DND-41 (cell line): ENCODE measurements around the gene GNB3.
A peak's percentile ranks its signal among the peaks of the same experiment; 100 is the strongest.

Experiments
- ATAC-seq: fragments of 200-7000 bp; cut with Tn5 transposase; 3 replicates; pipeline ENCODE4 v1.9.1; 2021; ENCODE audit warnings: low read depth; ENCODE audit not compliant: insufficient read depth
- DNase-seq: peaks from one replicate; pipeline ENCODE4 v3.0.0-alpha.2; 2020
- H2AFZ ChIP-seq: 2 replicates; pipeline ENCODE4 v1.6.0; 2012; ENCODE audit warnings: low read depth, low read length
- H3K27ac ChIP-seq: 2 replicates; pipeline ENCODE4 v1.5.1; 2012; ENCODE audit warnings: low read length, inconsistent platforms
- H3K27me3 ChIP-seq: fragments of 200-600 bp; sonication (generic); 2 replicates; pipeline ENCODE4 v1.6.0; 2012; ENCODE audit warnings: low read length, mild to moderate bottlenecking, inconsistent platforms; ENCODE audit not compliant: insufficient read depth, poor library complexity
- H3K36me3 ChIP-seq: 2 replicates; pipeline ENCODE4 v1.5.1; 2012; ENCODE audit warnings: low read length, inconsistent platforms; ENCODE audit not compliant: insufficient read depth
- H3K4me1 ChIP-seq: 2 replicates; pipeline ENCODE4 v1.5.1; 2012; ENCODE audit warnings: mild to moderate bottlenecking, low read length; ENCODE audit not compliant: insufficient read depth
- H3K4me2 ChIP-seq: 2 replicates; pipeline ENCODE4 v1.6.0; 2012; ENCODE audit warnings: mild to moderate bottlenecking, moderate library complexity, low read length, inconsistent platforms; ENCODE audit not compliant: insufficient read depth
- H3K4me3 ChIP-seq, 2 experiments: fragments of 200-600 bp in 1 of 2; shearing (Covaris generic) in 1 of 2; 2 replicates each; pipeline ENCODE4 v1.5.1; 2012 to 2016; ENCODE audit warnings: inconsistent platforms in 2 of 2, low read length in 2 of 2, mild to moderate bottlenecking in 2 of 2, low read depth in 1 of 2, moderate library complexity in 1 of 2
- H3K79me2 ChIP-seq: 2 replicates; pipeline ENCODE4 v1.6.0; 2012; ENCODE audit warnings: low read length, inconsistent platforms; ENCODE audit not compliant: insufficient read depth
- H3K9ac ChIP-seq: 2 replicates; pipeline ENCODE4 v1.6.0; 2012; ENCODE audit warnings: low read depth, mild to moderate bottlenecking, inconsistent platforms, low read length, moderate library complexity
- H3K9me3 ChIP-seq: 2 replicates; pipeline ENCODE4 v1.5.1; 2012; ENCODE audit warnings: low read length, moderate library complexity, mild to moderate bottlenecking, inconsistent platforms; ENCODE audit not compliant: insufficient read depth, severe bottlenecking
- H4K20me1 ChIP-seq: 2 replicates; pipeline ENCODE4 v1.6.0; 2012; ENCODE audit warnings: low read length; ENCODE audit not compliant: insufficient read depth
- CTCF ChIP-seq: IDR thresholded peaks from 2 replicates; pipeline ENCODE4 v1.5.1; 2012; ENCODE audit warnings: borderline replicate concordance, low read length, moderate library complexity, mild to moderate bottlenecking; ENCODE audit not compliant: poor library complexity, severe bottlenecking; ENCODE audit errors: extremely low read depth
- EZH2 ChIP-seq: IDR thresholded peaks from 3 replicates; pipeline ENCODE4 v1.6.1; 2012; ENCODE audit warnings: borderline replicate concordance, low read depth, mild to moderate bottlenecking, moderate library complexity, low read length, inconsistent platforms; ENCODE audit not compliant: severe bottlenecking

GNB3 gene

GRCh38 chr12:6828781-6829535, 11.8 kb upstream of the GNB3 start:
- peak overlapping the region; percentile 57 for H3K4me2 ChIP-seq
- H3K36me3 ChIP-seq, result no peaks in the 10 kb centered on the region
- no peak overlapping the region for H2AFZ ChIP-seq
- H3K79me2 ChIP-seq, result no peaks in the 10 kb centered on the region
- TF ChIP-seq EZH2 (peak; percentile 94), CTCF (no peak)
- H3K4me1 ChIP-seq, result peaks cover 15% of the 10 kb centered on the region
- DNase-seq (no peak), ATAC-seq (peak; percentile 12; the same call in 1 of the 3 replicates)
- no peaks in the 10 kb centered on the region for H3K9me3 ChIP-seq
- peak overlapping the region; percentile 27; the same call in 1 of the 2 replicates for H3K9ac ChIP-seq
- H3K27me3 ChIP-seq, result peaks cover 76% of the 10 kb centered on the region
- peak overlapping the region in 1 of 2 experiments; percentile 36; a peak in 2 of 4 replicates for H3K4me3 ChIP-seq
- no peak overlapping the region for H3K27ac ChIP-seq
- peaks cover 13% of the 10 kb centered on the region; the same call in 1 of the 2 replicates for H4K20me1 ChIP-seq

GRCh38 chr12:6829536-6830220, 11.0 kb upstream of the GNB3 start:
- Histone ChIP-seq H3K9me3 (no peaks in the 10 kb centered on the region), H3K4me1 (peaks cover 15% of the 10 kb centered on the region), H3K4me3 (no peak overlapping the region), H3K27ac (no peak overlapping the region), H3K9ac (no peak overlapping the region; the same call in 1 of the 2 replicates), H2AFZ (no peak overlapping the region), H3K36me3 (no peaks in the 10 kb centered on the region), H3K4me2 (peak overlapping the region; percentile 57), H3K27me3 (peaks cover 73% of the 10 kb centered on the region), H3K79me2 (no peaks in the 10 kb centered on the region), H4K20me1 (peaks cover 13% of the 10 kb centered on the region; the same call in 1 of the 2 replicates)
- DNase-seq (no peak), ATAC-seq (no peak)
- TF ChIP-seq EZH2 (peak; percentile 5), CTCF (no peak)

- no peak overlapping the region for H3K27ac ChIP-seq
- H3K4me2 ChIP-seq, result no peak overlapping the region
- H2AFZ ChIP-seq, result no peak overlapping the region
Observed at GRCh38 chr12:6830286-6830890, 10.3 kb upstream of the GNB3 start.

More at GRCh38 chr12:6830286-6830890, 10.3 kb upstream of the GNB3 start:
- Histone ChIP-seq H3K36me3 (no peaks in the 10 kb centered on the region), H3K9me3 (no peaks in the 10 kb centered on the region), H4K20me1 (peaks cover 8% of the 10 kb centered on the region; the same call in 1 of the 2 replicates), H3K4me1 (peaks cover 15% of the 10 kb centered on the region), H3K79me2 (no peaks in the 10 kb centered on the region), H3K9ac (no peak overlapping the region), H3K4me3 (no peak overlapping the region), H3K27me3 (peaks cover 66% of the 10 kb centered on the region)
- no peak for TF ChIP-seq EZH2
- TF ChIP-seq CTCF, result no peak
- DNase-seq (no peak), ATAC-seq (no peak)
